HG02763 (cell line): ENCODE results near the gene SLC35G4.
"Not testable (repeated sequence)": the region's sequence is repeated elsewhere in the genome, so short reads cannot be mapped to it uniquely, and the experiment has no call there.

ENCODE experiments used
- ATAC-seq: cut with Tn5 transposase; IDR thresholded peaks from one replicate; pipeline ENCODE4 v1.9.1; 2021; ENCODE audit warnings: mild to moderate bottlenecking, moderate library complexity; ENCODE audit not compliant: unreplicated experiment

The SLC35G4 gene

GRCh38 chr18:11613611-11614010 lies 4.2 kb downstream of the SLC35G4 start:
- ATAC-seq = not testable (repeated sequence)

GRCh38 chr18:11614042-11614441 lies 4.6 kb downstream of the SLC35G4 start:
- ATAC-seq = not testable (repeated sequence)

DNA sequence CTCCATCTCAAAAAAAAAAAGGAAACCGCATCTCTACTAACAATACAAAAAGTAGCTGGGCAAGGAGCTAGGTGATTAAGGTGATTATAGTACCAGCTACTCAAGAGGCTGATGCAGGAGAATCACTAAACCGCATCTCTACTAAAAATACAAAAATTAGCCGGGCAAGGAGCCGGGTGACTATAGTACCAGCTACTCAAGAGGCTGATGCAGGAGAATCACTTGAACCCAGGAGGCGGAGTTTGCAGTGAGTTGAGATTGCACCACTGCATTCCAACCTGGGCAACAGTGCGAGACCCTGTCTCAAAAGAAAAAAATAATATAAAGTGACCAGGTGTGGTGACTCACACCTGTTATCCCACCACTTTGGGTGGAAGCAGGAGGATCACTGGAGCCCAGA lies 5.6 kb downstream of the SLC35G4 start:
- ATAC-seq = not testable (repeated sequence)

- ATAC-seq = not testable (repeated sequence)
These were observed 37.9 kb downstream of the SLC35G4 start for GRCh38 chr18:11647310-11647709.

DNA sequence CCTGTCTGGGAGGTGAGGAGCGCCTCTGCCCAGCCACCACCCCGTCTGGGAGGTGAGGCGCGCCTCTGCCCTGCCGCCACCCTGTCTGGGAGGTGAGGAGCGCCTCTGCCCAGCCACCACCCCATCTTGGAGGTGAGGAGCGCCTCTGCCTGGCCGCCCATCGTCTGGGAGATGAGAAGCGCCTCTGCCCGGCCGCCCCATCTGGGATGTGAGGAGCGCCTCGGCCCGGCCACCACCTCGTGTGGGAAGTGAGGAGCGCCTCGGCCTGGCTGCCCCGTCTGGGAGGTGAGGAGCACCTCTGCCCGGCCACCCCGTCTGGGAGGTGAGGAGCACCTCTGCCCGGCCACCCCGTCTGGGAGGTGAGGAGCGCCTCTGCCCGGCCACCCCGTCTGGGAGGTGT lies 38.4 kb downstream of the SLC35G4 start:
- ATAC-seq = not testable (repeated sequence)

GRCh38 chr18:11649839-11650238 lies 40.4 kb downstream of the SLC35G4 start:
- ATAC-seq = no peak

GRCh38 chr18:11651899-11652298 lies 42.5 kb downstream of the SLC35G4 start:
- ATAC-seq = no peak

DNA sequence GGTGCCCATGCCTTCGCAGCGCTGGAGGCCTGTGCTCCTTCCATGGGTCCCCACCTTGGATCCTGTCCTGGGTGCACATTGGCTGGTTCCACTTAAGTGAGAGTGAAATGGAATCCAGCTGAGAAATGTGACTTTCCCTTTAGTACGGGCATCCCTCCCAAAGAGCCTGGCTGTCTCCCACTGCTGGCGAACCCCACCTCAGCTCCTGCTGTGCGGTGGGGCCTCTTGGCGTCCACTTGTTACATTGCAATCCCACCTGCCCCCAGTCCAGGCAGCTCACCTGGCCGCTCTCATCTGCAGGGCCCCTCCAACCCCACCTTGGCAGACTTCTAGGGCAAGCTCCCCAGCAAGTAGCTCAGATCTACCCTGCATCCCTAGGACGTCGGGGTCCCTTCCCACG lies 44.1 kb downstream of the SLC35G4 start:
- no peak for ATAC-seq

GRCh38 chr18:11654736-11655605 lies 45.6 kb downstream of the SLC35G4 start:
- ATAC-seq = no peak

DNA sequence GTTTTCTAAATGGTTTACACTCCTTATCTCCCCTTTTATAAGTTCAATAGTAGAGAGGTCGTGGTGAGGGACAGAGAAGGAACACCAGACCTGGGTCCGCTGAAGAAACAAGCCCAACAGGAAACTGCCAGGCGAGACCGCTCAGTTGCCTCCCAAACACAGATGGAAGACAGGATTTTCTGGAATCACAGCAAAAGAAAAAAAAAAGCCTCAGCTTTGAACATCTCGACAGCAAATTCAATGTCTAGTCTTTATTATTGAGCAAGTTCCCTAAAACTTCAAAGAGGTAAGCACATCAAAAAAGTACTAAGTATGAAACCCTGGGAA lies 46.2 kb downstream of the SLC35G4 start:
- ATAC-seq = no peak

- ATAC-seq = no peak
These were observed 47.8 kb downstream of the SLC35G4 start for GRCh38 chr18:11657152-11657551.

GRCh38 chr18:11657554-11657953 lies 48.2 kb downstream of the SLC35G4 start:
- ATAC-seq = no peak

- no peak for ATAC-seq
These were observed 48.6 kb downstream of the SLC35G4 start for GRCh38 chr18:11658019-11658418.

GRCh38 chr18:11658989-11659388 lies 49.6 kb downstream of the SLC35G4 start:
- no peak for ATAC-seq
